ENCODE data around the gene FXYD5.
A peak's percentile ranks its signal among the peaks of the same experiment; 100 is the strongest.

The FXYD5 gene

GRCh38 chr19:35120492-35120891 lies 34.0 kb upstream of the FXYD5 start:
- no peak for TF ChIP-seq CTCF (IDR thresholded peaks at IDR 0.05; ENCODE audit: borderline replicate concordance, control extremely low read depth, extremely low read depth, insufficient read depth, missing control alignments)
- no peak for DNase-seq (ENCODE audit: low spot score)
- in situ Hi-C loops (cut with MboI; ENCODE audit: low sequenced_read_pairs, unreplicated experiment): no loop called here

GRCh38 chr19:35120898-35121297 lies 33.6 kb upstream of the FXYD5 start:
- in situ Hi-C loops (cut with MboI; ENCODE audit: low sequenced_read_pairs, unreplicated experiment): no loop called here
- no peak for DNase-seq (ENCODE audit: low spot score)
- no peak for TF ChIP-seq CTCF (IDR thresholded peaks at IDR 0.05; ENCODE audit: borderline replicate concordance, control extremely low read depth, extremely low read depth, insufficient read depth, missing control alignments)

GRCh38 chr19:35122687-35123551 lies 31.6 kb upstream of the FXYD5 start:
- in situ Hi-C loops (cut with MboI; ENCODE audit: low sequenced_read_pairs, unreplicated experiment): no loop called here
- no peak for TF ChIP-seq CTCF (IDR thresholded peaks at IDR 0.05; ENCODE audit: borderline replicate concordance, control extremely low read depth, extremely low read depth, insufficient read depth, missing control alignments)
- no peak for DNase-seq (ENCODE audit: low spot score)

- no peak for TF ChIP-seq CTCF (IDR thresholded peaks at IDR 0.05; ENCODE audit: borderline replicate concordance, control extremely low read depth, extremely low read depth, insufficient read depth, missing control alignments)
- in situ Hi-C loops (cut with MboI; ENCODE audit: low sequenced_read_pairs, unreplicated experiment): no loop called here
- no peak for DNase-seq (ENCODE audit: low spot score)
Measured at GRCh38 chr19:35123573-35123972, 31.0 kb upstream of the FXYD5 start.

GRCh38 chr19:35124098-35125060 lies 30.2 kb upstream of the FXYD5 start:
- peak; percentile 96 for DNase-seq (ENCODE audit: low spot score)
- in situ Hi-C loops (cut with MboI; ENCODE audit: low sequenced_read_pairs, unreplicated experiment): no loop called here
- TF ChIP-seq CTCF (IDR thresholded peaks at IDR 0.05; ENCODE audit: borderline replicate concordance, control extremely low read depth, extremely low read depth, insufficient read depth, missing control alignments): no peak

- in situ Hi-C loops (cut with MboI; ENCODE audit: low sequenced_read_pairs, unreplicated experiment): no loop called here
- no peak for TF ChIP-seq CTCF (IDR thresholded peaks at IDR 0.05; ENCODE audit: borderline replicate concordance, control extremely low read depth, extremely low read depth, insufficient read depth, missing control alignments)
- DNase-seq (ENCODE audit: low spot score): no peak
Measured at GRCh38 chr19:35125270-35125717, 29.2 kb upstream of the FXYD5 start.
